Neural progenitor cell (in vitro differentiated cells): ENCODE data around the gene FREM1.

Experiments used
- EZH2 ChIP-seq: fragments of 200-600 bp; sonication (generic); IDR thresholded peaks from 2 replicates; pipeline ENCODE4 v1.6.1; 2017; ENCODE audit warnings: antibody characterized with exemption, mild to moderate bottlenecking, moderate library complexity
- EZH2phosphoT487 ChIP-seq: fragments of 200-600 bp; sonication (generic); IDR thresholded peaks from 2 replicates; pipeline ENCODE4 v1.6.1; 2017; ENCODE audit warnings: antibody characterized with exemption
- TF ChIP-seq, protein P1 (sequence below): fragments of 200-600 bp; sonication (generic); IDR thresholded peaks from 2 replicates; pipeline ENCODE4 v1.5.1; 2017; ENCODE audit warnings: antibody characterized with exemption, mild to moderate bottlenecking

DNA sequence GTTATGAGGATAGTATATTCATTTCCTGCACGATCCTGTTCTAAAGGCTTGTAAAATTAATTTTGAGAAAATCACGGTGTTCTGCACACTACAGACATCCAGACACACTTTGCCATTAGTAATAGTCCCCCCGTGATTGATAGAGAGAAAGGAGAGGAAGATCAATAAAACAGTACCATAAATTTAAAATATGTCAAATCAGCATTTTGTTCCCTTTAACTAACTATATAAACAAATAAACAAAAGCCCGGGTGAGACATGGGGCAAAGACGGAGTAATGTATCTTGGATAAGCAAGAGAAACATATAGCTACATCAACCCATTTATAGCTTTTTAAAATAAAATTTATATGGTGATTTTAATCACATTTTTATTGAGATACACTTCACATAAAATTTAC lies 177.1 kb downstream of the FREM1 start:
- TF ChIP-seq, protein P1, sequence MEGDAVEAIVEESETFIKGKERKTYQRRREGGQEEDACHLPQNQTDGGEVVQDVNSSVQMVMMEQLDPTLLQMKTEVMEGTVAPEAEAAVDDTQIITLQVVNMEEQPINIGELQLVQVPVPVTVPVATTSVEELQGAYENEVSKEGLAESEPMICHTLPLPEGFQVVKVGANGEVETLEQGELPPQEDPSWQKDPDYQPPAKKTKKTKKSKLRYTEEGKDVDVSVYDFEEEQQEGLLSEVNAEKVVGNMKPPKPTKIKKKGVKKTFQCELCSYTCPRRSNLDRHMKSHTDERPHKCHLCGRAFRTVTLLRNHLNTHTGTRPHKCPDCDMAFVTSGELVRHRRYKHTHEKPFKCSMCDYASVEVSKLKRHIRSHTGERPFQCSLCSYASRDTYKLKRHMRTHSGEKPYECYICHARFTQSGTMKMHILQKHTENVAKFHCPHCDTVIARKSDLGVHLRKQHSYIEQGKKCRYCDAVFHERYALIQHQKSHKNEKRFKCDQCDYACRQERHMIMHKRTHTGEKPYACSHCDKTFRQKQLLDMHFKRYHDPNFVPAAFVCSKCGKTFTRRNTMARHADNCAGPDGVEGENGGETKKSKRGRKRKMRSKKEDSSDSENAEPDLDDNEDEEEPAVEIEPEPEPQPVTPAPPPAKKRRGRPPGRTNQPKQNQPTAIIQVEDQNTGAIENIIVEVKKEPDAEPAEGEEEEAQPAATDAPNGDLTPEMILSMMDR = no peak
- TF ChIP-seq EZH2phosphoT487 (no peak), EZH2 (no peak)
